Measurements from ENCODE around the gene KXD1.

Gene KXD1

DNA sequence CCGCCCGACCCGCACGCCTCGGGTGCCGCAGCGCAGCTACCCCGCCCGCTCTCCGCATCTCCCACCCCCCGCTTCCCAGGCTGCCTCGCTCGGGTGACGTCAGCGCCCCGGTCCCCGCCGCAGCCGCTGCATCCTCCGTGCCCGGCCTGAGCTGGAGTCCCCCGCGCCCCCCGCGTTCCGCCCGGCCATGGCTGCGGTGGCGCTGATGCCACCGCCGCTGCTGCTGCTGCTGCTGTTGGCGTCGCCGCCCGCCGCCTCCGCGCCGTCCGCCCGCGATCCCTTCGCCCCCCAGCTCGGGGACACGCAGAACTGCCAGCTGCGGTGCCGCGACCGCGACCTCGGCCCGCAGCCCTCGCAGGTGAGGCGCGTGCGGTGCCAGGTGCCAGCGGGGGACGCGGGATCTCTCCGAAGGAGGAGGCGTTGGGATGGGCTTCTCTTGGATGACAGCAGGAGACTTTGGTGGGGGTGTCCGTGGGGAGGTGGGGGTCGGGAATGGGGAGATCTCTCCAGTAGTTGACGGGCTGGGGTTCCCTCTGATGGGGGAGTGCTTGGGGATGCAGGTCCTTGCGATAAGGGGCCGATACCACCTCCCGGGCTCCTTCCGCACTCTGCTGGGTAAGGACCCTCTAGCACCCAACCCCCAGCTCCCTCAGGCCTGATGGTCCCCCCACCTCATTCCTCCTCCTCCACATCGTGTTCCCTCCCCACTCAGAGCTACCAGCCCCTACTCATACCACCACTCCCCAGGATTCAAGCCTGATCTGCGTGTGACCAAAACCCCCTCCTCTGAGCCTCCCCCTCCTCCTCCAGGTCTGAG lies 55.3 kb downstream of the KXD1 start, which contains the start of gene TMEM59L:
TMEM59L (plus strand) TSS at position 99 of the 817 bp plus-strand sequence; CDS start at position 188, 89 bp downstream.
- H3K4me3 ChIP-seq (ENCODE audit: insufficient read length, low read depth): peak within 1 kb of the TSS; percentile 68
- DNase-seq (ENCODE audit: low read depth, low spot score): no peak
- peak within 1 kb of the TSS; percentile 71 for H3K9ac ChIP-seq (ENCODE audit: insufficient read length, low read depth)
- peaks cover 4% of the 10 kb centered on the region; the same call in 1 of the 2 replicates for H3K9me3 ChIP-seq (ENCODE audit: insufficient read depth, low read length)
- H3K27me3 ChIP-seq (ENCODE audit: insufficient read depth, insufficient read length): peaks cover 89% of the 10 kb centered on the region
- H3K36me3 ChIP-seq (ENCODE audit: insufficient read depth, insufficient read length, low read length): no peaks in the 10 kb centered on the region
- TF ChIP-seq ZNF274 (IDR thresholded peaks at IDR 0.05; ENCODE audit: low read depth, low read length): no peak
- TF ChIP-seq YY1 (IDR thresholded peaks at IDR 0.05; ENCODE audit: insufficient read depth, insufficient read length): no peak
- no peak for TF ChIP-seq SUZ12 (IDR thresholded peaks at IDR 0.05; ENCODE audit: extremely low read depth, insufficient read depth, insufficient read length)
- H3K4me1 ChIP-seq (ENCODE audit: insufficient read depth, insufficient read length): peaks cover 40% of the 10 kb centered on the region

DNA sequence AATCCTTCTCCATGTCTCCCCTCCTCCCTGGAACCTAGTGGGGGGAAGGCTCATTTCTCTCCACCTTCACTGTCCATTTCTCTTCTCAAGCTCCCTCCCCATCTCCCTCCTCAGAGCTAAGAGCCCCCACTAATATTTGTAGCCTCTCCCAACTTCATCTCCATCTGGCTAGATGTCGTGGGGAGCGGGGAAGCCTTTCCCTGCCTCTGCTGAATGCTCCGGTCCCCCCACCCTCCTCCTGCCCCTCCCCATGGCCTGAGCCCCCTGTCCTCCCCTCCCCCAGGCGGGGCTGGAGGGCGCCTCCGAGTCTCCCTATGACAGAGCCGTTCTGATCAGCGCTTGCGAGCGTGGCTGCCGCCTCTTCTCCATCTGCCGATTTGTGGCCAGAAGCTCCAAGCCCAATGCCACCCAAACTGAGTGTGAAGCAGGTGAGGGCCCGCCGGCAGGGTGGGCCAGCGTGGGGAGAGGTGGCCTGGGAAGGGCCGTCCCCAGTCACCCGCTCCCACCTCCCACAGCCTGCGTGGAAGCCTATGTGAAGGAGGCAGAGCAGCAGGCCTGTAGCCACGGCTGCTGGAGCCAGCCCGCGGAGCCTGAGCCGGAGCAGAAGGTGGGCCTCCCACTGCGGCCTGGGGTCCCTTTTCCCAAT lies 56.0 kb downstream of the KXD1 start:
- H3K4me1 ChIP-seq (ENCODE audit: insufficient read depth, insufficient read length): peaks cover 33% of the 10 kb centered on the region
- no peak for DNase-seq (ENCODE audit: low read depth, low spot score)
- peak overlapping the region; percentile 42 for H3K9ac ChIP-seq (ENCODE audit: insufficient read length, low read depth)
- peaks cover 82% of the 10 kb centered on the region for H3K27me3 ChIP-seq (ENCODE audit: insufficient read depth, insufficient read length)
- H3K9me3 ChIP-seq (ENCODE audit: insufficient read depth, low read length): peaks cover 4% of the 10 kb centered on the region; the same call in 1 of the 2 replicates
- TF ChIP-seq YY1 (IDR thresholded peaks at IDR 0.05; ENCODE audit: insufficient read depth, insufficient read length): no peak
- TF ChIP-seq SUZ12 (IDR thresholded peaks at IDR 0.05; ENCODE audit: extremely low read depth, insufficient read depth, insufficient read length): no peak
- H3K36me3 ChIP-seq (ENCODE audit: insufficient read depth, insufficient read length, low read length): no peaks in the 10 kb centered on the region
- H3K4me3 ChIP-seq (ENCODE audit: insufficient read length, low read depth): peak overlapping the region; percentile 68

DNA sequence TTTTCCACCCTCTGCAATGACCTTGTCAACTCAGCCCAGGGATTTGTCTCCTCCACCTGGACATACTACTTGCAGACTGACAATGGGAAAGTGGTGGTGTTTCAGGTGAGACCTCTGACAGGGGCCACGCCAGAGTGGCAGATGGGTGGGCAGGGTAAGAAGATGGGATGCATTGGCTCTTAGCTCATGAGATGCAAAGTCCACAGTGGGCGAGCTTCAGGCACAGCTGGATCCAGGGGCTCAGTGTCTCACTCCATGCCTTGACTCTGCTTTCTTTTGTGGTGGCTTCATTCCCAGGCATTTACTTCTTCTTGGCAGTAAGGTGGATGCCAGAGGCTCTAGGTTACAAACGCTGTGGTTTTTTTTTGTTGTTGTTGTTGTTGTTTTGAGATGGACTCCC lies 58.4 kb downstream of the KXD1 start:
- peaks cover 59% of the 10 kb centered on the region for H3K27me3 ChIP-seq (ENCODE audit: insufficient read depth, insufficient read length)
- no peak overlapping the region for H3K4me3 ChIP-seq (ENCODE audit: insufficient read length, low read depth)
- H3K36me3 ChIP-seq (ENCODE audit: insufficient read depth, insufficient read length, low read length): no peaks in the 10 kb centered on the region
- DNase-seq (ENCODE audit: low read depth, low spot score): no peak
- no peak overlapping the region for H3K9ac ChIP-seq (ENCODE audit: insufficient read length, low read depth)
- no peak for TF ChIP-seq SUZ12 (IDR thresholded peaks at IDR 0.05; ENCODE audit: extremely low read depth, insufficient read depth, insufficient read length)
- no peak for TF ChIP-seq ZNF274 (IDR thresholded peaks at IDR 0.05; ENCODE audit: low read depth, low read length)
- no peak for TF ChIP-seq YY1 (IDR thresholded peaks at IDR 0.05; ENCODE audit: insufficient read depth, insufficient read length)
- H3K4me1 ChIP-seq (ENCODE audit: insufficient read depth, insufficient read length): peaks cover 22% of the 10 kb centered on the region
- H3K9me3 ChIP-seq (ENCODE audit: insufficient read depth, low read length): peaks cover 4% of the 10 kb centered on the region; the same call in 1 of the 2 replicates

DNA sequence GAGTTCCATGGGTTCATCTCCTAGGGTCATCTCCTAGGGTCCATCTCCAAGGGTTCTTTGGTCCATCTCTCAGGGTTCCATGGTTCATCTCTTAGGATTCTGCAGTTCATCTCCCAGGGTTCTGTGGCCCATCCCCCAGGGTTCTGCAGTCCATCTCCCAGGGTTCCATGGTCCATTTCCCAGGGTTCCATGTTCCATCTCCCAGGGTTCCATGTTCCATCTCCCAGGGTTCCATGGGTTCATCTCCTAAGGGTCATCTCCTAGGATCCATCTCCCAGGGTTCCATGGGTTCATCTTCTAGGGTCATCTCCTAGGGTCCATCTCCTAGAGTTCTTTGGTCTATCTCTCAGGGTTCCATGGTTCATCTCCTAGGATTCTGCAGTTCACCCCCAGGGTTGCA lies 59.9 kb downstream of the KXD1 start:
- Histone ChIP-seq H3K9ac (ENCODE audit: insufficient read length, low read depth) (no peak overlapping the region), H3K9me3 (ENCODE audit: insufficient read depth, low read length) (peaks cover 4% of the 10 kb centered on the region; the same call in 1 of the 2 replicates), H3K4me1 (ENCODE audit: insufficient read depth, insufficient read length) (peaks cover 18% of the 10 kb centered on the region), H3K36me3 (ENCODE audit: insufficient read depth, insufficient read length, low read length) (no peaks in the 10 kb centered on the region), H3K27me3 (ENCODE audit: insufficient read depth, insufficient read length) (peaks cover 44% of the 10 kb centered on the region), H3K4me3 (ENCODE audit: insufficient read length, low read depth) (no peak overlapping the region)
- no peak for TF ChIP-seq YY1 (IDR thresholded peaks at IDR 0.05; ENCODE audit: insufficient read depth, insufficient read length)
- no peak for TF ChIP-seq SUZ12 (IDR thresholded peaks at IDR 0.05; ENCODE audit: extremely low read depth, insufficient read depth, insufficient read length)
- no peak for TF ChIP-seq ZNF274 (IDR thresholded peaks at IDR 0.05; ENCODE audit: low read depth, low read length)
- DNase-seq (ENCODE audit: low read depth, low spot score): no peak

DNA sequence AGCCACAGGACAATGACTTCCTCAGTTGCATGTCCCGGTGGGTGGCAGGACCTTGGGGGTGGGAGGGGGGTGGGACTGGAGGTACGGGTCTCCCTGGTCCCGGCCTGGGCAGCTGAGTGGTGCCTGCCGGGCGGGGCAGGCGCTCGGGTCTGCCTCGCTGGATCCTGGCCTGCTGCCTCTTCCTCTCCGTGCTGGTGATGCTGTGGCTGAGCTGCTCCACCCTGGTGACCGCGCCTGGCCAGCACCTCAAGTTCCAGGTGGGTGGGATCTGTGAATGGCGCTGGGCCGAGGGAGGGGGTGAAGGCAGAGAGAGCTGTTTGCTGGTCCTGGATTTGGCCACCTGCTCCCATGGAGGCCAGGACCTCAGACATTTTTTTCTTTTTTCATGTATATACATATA lies 60.6 kb downstream of the KXD1 start:
- H3K4me1 ChIP-seq (ENCODE audit: insufficient read depth, insufficient read length): peaks cover 18% of the 10 kb centered on the region
- peaks cover 4% of the 10 kb centered on the region; the same call in 1 of the 2 replicates for H3K9me3 ChIP-seq (ENCODE audit: insufficient read depth, low read length)
- H3K9ac ChIP-seq (ENCODE audit: insufficient read length, low read depth): no peak overlapping the region
- TF ChIP-seq SUZ12 (IDR thresholded peaks at IDR 0.05; ENCODE audit: extremely low read depth, insufficient read depth, insufficient read length) (no peak), ZNF274 (IDR thresholded peaks at IDR 0.05; ENCODE audit: low read depth, low read length) (no peak), YY1 (IDR thresholded peaks at IDR 0.05; ENCODE audit: insufficient read depth, insufficient read length) (no peak)
- no peak overlapping the region for H3K4me3 ChIP-seq (ENCODE audit: insufficient read length, low read depth)
- no peak for DNase-seq (ENCODE audit: low read depth, low spot score)
- H3K27me3 ChIP-seq (ENCODE audit: insufficient read depth, insufficient read length): peaks cover 38% of the 10 kb centered on the region
- no peaks in the 10 kb centered on the region for H3K36me3 ChIP-seq (ENCODE audit: insufficient read depth, insufficient read length, low read length)

Measured in NT2/D1 (cell line).